Measurements from ENCODE around the gene KCNN3.

- no peak for TF ChIP-seq CTCF (conservative IDR thresholded peaks at IDR 0.05; ENCODE audit: low read depth, low read length)
- no peak for TF ChIP-seq EZH2 (IDR thresholded peaks at IDR 0.05; ENCODE audit: borderline replicate concordance, low read depth, low read length, poor library complexity, severe bottlenecking)
Measured at GRCh38 chr1:154726443-154726842, 143.6 kb downstream of the KCNN3 start.
